HTR-8/SVneo (cell line): ENCODE data around the gene EGR1.
"Not testable (repeated sequence)": the region's sequence is repeated elsewhere in the genome, so short reads cannot be mapped to it uniquely, and the experiment has no call there.

Source experiments
- DNase-seq: peaks from one replicate; pipeline ENCODE4 v3.0.0; 2011; ENCODE audit warnings: low spot score, mixed read lengths; ENCODE audit not compliant: insufficient read length
- FAIRE-seq: peaks from 2 replicates; lab custom pipeline; 2011; peaks lifted over from hg19 to GRCh38; lab: Jason Lieb, UNC

Gene EGR1

GRCh38 chr5:138503487-138504270, 38.4 kb downstream of the EGR1 start:
- no peak for FAIRE-seq
- peak; percentile 71 for DNase-seq

DNA sequence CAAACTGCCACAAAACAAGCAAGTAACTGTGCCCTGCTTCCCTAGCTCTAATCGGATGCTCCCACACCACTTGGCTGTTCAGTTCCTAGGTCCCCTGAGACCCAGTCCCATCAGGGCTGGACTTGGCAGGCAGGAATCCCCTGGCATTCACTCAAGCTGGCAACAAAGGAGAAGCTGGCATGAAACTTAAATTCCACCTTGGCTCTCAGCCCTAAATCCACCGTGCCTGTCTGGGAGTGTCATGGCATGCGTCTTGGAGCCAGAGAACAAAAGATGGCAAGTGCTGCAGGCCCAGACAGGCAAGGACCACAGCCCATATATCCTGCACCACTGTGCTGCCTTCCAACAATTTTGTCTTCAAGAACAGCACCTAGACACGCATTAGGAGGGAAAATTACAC, 39.5 kb downstream of the EGR1 start:
- FAIRE-seq, result no peak

DNA sequence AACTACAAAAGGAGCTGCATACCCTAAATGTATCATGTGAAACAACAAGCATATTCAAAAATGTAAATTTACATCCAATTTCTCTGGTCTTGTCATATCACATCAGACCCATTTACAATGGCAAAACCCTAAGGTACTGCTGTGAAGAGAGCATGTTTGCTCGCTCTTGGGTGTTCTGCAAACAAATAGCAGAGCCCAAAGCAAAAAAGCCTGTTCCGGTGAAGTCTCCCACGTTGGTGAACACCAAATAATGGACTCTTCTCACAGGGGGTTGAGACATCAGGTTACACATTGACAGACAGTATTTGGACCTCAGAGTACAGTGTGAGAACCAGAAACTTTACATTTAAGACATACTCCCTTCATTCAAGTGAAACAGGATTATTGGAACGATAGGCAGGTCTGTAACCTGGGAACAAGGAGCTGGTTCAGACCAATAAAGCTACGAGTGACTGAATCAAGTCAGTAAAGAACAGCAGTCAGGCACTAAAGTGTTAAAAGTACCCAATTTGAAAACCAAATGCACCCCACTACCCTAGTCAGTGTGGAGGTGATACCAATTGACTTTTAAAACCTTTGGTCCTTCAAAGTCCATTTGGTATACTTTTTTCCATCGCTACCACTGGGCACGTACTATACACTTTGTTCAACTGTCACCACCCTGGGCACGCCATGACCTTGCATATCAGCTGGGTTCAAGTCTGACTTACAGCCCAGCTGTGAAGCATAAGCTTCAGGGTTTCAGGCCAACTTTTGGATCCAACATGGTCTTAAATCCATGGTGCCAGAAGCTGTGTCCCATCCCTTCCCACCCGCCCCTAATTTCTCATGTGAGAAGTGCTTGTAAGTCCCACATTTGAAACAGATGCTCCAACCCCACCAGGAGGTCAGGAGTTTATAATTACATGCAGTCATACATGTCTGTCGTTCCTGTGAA, 41.4 kb downstream of the EGR1 start:
- FAIRE-seq (no peak), DNase-seq (no peak)

More for the DNA sequence above, 39.5 kb downstream of the EGR1 start:
- DNase-seq, result no peak

DNA sequence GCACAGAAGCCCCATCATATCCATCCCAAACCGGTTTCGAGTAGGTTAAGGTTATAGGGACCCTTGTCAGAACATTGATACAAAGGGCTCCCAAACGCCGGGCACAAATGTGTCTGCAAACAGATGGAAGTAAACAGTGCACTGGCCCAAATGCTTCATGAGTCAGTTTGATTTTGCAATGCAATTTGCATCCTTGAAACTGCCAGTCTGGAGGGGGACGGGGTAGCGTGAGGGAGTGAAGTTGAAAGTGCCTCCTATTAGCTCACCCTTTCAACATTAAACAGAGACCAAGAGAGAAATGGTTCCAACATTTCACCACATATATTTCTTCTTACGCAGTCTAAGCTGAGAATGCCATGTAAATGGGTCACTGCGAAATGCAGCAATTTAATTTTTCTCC, 42.2 kb downstream of the EGR1 start:
- DNase-seq, FAIRE-seq: not testable (repeated sequence)

DNA sequence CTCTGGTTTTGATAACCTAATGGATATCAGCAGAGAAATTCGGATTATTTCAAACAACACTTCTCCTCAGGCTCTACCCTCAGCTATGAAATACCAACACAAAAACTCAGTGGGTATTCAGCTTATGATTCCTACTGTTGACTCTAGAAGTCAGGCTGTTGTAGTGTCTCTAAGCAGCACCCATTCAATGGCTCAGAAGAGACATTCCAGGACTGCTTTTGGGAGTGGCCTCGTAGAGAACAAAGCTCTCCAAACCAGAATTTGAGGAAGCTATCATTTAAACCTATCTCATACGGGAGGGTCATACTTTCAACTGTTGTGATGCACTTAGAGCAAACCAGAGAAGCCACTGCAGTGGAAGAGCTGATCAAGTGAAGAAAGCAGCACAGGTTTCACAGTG, 43.7 kb downstream of the EGR1 start:
- FAIRE-seq (no peak), DNase-seq (no peak)

DNA sequence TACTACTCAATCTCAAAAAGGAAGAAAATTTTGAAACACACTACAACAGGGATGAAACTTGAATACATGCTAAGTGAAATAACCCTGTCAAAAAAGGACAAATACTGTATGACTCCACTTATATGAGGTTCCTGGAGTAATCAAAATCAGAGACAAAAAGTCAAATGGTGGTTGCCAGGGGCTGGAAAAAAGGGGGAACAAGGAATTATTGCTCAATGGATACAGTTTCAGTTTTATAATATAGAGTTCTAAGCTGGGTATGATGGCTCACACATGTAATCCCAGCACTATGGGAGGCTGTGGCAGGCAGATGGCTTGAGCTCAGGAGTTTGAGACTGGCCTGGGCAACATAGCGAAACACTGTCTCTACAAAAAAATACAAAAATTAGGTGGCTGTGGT, 48.7 kb downstream of the EGR1 start:
- FAIRE-seq (no peak), DNase-seq (no peak)

- FAIRE-seq (no peak), DNase-seq (no peak)
Measured at GRCh38 chr5:138515556-138516245, 50.4 kb downstream of the EGR1 start.

GRCh38 chr5:138517437-138517836, 52.2 kb downstream of the EGR1 start:
- no peak for DNase-seq
- no peak for FAIRE-seq
